Measurements from ENCODE around the gene EMC10.

Gene EMC10

DNA sequence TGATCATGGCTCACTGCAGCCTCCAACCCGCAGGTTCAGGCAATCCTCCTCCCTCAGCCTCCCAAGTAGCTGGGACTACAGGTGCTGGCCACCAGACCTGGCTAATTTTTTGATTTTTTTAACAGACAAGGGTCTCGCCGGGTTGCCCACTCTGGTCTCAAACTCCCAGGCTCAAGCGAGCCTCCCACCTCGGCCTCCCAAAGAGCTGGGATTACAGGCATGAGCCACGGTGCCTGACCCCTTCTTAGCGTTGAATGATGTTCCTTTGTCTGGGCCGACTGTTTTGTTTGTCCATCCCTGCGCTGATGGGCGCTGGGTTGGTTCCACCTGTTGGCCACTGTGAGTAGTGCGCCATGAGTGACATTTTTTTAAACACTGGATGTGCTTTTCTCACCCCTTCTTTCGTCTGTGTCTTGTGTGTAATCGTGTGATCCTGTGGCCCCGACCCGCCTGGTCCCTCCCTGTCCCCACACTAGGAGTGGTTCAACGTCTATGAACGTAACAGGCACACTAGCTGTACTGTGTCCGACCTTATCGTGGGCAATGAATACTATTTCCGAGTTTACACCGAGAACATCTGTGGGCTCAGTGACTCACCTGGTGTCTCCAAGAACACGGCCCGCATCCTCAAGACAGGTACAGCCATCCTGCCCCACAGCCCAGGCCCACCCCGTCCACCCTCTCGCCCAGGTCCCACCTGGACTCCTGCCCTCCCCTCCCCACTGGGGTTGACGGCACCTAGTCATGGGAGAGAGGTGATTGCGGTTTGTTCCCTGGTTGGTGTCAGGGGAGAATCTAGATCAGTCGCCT is 15.0 kb upstream of the EMC10 start:
- Mint-ChIP-seq H3K4me1 (peaks cover 21% of the 10 kb centered on the region), H3K9me3 (no peaks in the 10 kb centered on the region), H3K4me3 (no peak overlapping the region), H3K36me3 (ENCODE audit: low read depth) (no peaks in the 10 kb centered on the region), H3K27ac (no peak overlapping the region), H3K27me3 (ENCODE audit: low read depth, poor library complexity) (peaks cover 17% of the 10 kb centered on the region)
- peak; percentile 71 for DNase-seq
- TF ChIP-seq, protein P1, sequence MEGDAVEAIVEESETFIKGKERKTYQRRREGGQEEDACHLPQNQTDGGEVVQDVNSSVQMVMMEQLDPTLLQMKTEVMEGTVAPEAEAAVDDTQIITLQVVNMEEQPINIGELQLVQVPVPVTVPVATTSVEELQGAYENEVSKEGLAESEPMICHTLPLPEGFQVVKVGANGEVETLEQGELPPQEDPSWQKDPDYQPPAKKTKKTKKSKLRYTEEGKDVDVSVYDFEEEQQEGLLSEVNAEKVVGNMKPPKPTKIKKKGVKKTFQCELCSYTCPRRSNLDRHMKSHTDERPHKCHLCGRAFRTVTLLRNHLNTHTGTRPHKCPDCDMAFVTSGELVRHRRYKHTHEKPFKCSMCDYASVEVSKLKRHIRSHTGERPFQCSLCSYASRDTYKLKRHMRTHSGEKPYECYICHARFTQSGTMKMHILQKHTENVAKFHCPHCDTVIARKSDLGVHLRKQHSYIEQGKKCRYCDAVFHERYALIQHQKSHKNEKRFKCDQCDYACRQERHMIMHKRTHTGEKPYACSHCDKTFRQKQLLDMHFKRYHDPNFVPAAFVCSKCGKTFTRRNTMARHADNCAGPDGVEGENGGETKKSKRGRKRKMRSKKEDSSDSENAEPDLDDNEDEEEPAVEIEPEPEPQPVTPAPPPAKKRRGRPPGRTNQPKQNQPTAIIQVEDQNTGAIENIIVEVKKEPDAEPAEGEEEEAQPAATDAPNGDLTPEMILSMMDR (IDR thresholded peaks at IDR 0.05), result peak; percentile 82

DNA sequence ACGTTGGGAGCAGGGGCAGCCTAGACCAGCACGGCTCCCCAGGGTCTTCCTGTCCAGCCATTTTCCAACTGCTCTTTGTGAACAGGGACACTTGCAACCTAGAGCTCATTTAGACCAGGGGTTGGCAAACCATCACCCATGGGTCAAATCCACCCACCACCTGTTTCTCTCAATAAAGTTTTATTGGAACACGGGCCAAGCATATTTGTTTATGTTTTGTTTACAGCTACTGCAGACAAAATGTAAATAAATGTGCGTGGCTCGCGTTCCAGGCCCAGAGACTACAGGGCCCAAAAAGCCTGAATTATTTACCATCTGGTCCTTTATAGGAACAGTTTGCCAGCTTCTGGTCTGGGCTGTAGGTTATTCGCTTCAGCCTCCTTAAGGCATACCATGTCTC is 13.3 kb upstream of the EMC10 start:
- Mint-ChIP-seq H3K27me3 (ENCODE audit: low read depth, poor library complexity) (peaks cover 9% of the 10 kb centered on the region), H3K9me3 (no peaks in the 10 kb centered on the region), H3K4me3 (no peak overlapping the region), H3K27ac (no peak overlapping the region), H3K4me1 (peaks cover 28% of the 10 kb centered on the region), H3K36me3 (ENCODE audit: low read depth) (no peaks in the 10 kb centered on the region)
- TF ChIP-seq, protein P1 (IDR thresholded peaks at IDR 0.05), result no peak
- no peak for DNase-seq

DNA sequence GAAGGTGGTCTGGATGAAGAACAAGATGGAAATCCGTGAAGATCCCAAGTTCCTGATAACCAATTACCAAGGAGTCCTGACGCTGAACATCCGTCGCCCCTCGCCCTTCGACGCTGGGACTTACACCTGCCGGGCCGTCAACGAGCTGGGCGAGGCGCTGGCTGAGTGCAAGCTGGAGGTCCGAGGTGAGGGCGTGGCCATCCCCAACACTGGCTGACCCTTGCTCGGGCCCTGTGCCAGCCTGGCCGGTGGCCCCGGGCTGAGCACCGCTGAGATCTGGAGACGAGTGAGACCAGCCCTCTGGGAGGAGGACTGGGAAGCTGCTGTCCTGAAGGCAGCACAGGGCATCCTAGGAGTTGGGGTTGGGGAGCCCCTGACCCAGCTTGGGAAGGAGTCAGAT is 12.0 kb upstream of the EMC10 start:
- H3K4me3 Mint-ChIP-seq, result peak overlapping the region; percentile 64
- H3K9me3 Mint-ChIP-seq, result no peaks in the 10 kb centered on the region
- H3K4me1 Mint-ChIP-seq, result peaks cover 32% of the 10 kb centered on the region
- H3K27ac Mint-ChIP-seq, result no peak overlapping the region
- peaks cover 9% of the 10 kb centered on the region for H3K27me3 Mint-ChIP-seq (ENCODE audit: low read depth, poor library complexity)
- no peak for DNase-seq
- H3K36me3 Mint-ChIP-seq (ENCODE audit: low read depth), result no peaks in the 10 kb centered on the region
- TF ChIP-seq, protein P1 (IDR thresholded peaks at IDR 0.05), result no peak

DNA sequence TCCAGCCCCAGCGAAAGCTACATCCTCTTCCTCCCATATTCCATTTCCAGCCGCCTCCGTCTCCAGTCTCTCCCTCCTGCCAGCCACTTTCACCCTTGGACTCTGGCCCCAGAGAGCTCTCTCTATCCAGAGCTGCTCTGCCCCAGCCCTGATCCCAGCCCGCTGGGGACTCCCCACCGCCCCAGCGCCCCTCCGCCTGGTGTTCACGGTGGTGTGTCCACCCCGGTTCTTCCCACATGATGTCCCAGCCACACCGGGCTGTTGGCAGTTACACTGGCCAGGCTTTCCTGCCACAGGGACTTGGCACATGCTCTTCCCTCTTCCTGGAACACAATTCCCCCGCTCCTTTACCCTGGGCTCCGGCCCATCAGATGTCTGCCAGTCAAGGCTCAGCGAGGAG is 11.3 kb upstream of the EMC10 start:
- Mint-ChIP-seq H3K4me1 (peaks cover 30% of the 10 kb centered on the region), H3K27me3 (ENCODE audit: low read depth, poor library complexity) (peaks cover 12% of the 10 kb centered on the region), H3K9me3 (no peaks in the 10 kb centered on the region), H3K4me3 (no peak overlapping the region), H3K36me3 (ENCODE audit: low read depth) (no peaks in the 10 kb centered on the region), H3K27ac (no peak overlapping the region)
- TF ChIP-seq, protein P1 (IDR thresholded peaks at IDR 0.05), result no peak
- no peak for DNase-seq

DNA sequence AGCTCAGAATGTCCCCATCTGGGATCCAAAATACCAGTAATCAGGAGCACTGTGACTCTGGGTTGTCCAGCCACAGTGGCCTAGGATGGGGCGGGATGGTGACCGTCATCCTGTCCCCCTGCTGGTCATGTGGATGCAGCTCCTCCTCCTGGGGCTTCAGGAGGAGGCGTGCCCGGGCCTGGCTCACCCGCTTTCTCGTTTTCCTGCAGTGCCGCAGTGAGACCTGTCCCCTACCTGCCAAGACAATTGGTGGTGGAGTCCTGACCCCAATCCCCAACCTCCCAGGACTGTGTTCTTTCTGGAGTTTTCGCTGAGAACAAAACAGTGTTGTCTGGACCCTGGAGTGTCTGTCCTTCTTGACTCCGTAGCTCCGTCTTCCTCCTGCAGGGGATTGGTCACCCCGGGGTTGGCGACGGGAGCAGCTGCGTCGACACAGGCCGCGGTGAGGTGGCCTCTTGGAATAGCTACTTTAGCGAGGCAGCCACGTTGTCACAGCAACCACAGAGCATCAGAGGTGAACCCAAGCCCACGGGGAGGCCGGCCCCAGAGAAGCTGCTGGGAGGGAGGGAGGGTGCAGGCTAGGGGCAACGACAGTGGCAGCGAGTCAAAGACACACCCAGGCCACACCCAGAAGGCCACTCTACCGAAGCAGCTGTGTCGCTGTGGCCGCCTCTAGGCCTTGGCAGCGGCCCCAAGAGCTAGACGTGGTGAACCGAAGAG is 10.2 kb upstream of the EMC10 start:
- H3K36me3 Mint-ChIP-seq (ENCODE audit: low read depth), result no peaks in the 10 kb centered on the region
- H3K27ac Mint-ChIP-seq, result no peak overlapping the region
- H3K27me3 Mint-ChIP-seq (ENCODE audit: low read depth, poor library complexity), result peaks cover 10% of the 10 kb centered on the region
- H3K4me1 Mint-ChIP-seq, result peaks cover 23% of the 10 kb centered on the region
- no peak overlapping the region for H3K4me3 Mint-ChIP-seq
- TF ChIP-seq, protein P1 (IDR thresholded peaks at IDR 0.05), result peak; percentile 57
- H3K9me3 Mint-ChIP-seq, result no peaks in the 10 kb centered on the region
- DNase-seq, result peak; percentile 69

All from nephron progenitor cell (in vitro differentiated cells).